ENCODE results near the gene ACSS1.

The ACSS1 gene

DNA sequence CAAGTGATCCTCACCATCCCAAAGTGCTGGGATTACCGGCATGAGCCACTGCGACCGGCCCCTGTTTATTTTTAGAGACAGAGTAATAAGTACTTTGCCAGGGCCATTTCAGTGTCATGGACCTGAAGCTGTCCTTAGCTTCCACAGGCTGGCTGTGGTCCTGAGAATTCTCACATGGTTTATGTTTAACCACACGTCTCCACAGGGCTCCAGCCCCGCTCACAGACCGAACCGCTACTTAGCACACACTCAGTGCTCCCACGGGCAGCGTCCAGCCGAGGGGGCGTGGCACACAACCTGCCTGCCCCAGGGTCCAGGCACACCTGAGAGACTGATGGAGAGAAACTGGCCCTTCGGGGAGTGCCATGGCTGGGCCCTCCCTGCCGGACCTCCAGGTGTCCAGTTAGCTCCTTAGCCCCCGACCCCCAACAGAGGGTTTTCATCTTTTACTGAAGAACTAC lies 11.7 kb downstream of the ACSS1 start:
- no peak for DNase-seq (ENCODE audit: low read depth)

DNA sequence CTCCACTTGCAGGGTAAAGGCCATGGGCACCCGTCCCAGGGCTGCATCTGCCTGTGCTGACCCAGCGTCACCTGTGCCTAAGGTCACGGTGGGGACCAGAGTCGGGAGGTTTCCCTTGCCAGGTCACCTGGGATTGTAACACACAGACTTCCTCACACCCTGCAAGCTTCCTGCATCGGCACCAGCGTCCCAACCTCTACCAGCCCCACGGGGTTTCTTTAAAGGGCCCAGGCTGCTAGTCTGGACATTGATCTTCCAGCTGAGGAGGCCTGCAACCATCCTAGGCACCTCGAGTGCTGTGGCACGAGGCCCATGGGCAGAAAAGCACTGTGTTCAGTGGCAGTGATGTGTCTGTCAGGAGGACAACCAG lies 12.6 kb downstream of the ACSS1 start:
- DNase-seq (ENCODE audit: low read depth): no peak

- DNase-seq (ENCODE audit: low read depth): no peak
Measured at GRCh38 chr20:25044660-25045342, 13.1 kb downstream of the ACSS1 start.

DNA sequence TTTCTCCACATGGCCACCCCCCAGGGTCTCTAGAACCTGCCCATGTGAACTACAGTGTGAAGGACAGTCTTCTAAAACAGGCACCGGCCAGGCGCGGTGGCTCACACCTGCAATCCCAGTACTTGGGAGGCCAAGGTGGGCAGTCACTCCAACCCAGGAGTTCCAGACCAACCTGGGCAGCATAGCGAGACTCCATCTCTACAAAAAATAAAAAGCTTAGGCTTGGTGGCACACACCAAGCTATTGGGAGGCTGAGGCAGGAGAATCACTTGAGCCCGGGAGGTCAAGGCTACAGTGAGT lies 13.7 kb downstream of the ACSS1 start:
- DNase-seq (ENCODE audit: low read depth): no peak

- DNase-seq (ENCODE audit: low read depth): no peak
Measured at GRCh38 chr20:25043499-25044260, 14.3 kb downstream of the ACSS1 start.

- DNase-seq (ENCODE audit: low read depth): peak; percentile 12
Measured at GRCh38 chr20:25042531-25043498, 15.1 kb downstream of the ACSS1 start.

- no peak for DNase-seq (ENCODE audit: low read depth)
Measured at GRCh38 chr20:25041813-25042530, 16.0 kb downstream of the ACSS1 start.

DNA sequence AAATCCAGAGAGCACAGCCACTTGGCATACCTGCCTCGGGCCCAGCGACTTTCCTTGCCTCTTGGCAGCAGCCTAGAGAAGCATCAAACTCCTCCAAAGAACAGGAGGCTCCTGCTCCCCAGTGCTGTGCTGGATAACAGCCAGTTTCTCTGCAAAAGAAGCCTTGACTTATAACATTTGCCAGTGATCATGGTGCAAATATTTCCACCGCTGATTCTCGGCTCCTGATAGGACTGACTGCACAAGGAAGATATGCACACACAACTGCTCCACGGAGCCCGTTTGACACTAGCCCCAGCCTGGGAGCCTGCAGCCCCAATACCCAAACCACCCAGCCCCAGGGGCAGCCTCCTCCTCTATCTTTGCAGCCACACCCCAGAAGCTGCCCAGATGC lies 17.5 kb downstream of the ACSS1 start:
- no peak for DNase-seq (ENCODE audit: low read depth)

- no peak for DNase-seq (ENCODE audit: low read depth)
Measured at GRCh38 chr20:25039697-25040437, 18.1 kb downstream of the ACSS1 start.

DNA sequence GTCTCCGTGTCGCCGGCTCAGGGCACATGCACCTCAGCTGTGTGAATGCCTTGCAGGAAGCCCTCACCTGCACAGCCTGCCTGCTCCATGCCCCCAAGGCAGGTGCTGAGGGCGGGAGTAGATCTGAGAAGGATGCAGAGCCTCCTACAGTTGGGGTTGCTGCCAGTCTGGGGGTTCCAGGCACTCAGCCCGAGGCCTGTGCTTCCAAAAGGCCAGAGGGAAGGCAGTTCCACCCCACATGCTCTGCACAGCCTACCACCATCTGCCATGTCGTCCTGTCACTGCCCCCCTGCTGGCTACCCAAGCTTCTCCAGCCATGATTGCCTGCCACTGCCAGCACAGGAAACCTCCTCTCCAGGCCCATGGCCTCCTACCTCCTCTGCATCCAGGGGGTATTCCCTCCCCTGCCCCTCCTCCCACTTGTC lies 19.3 kb downstream of the ACSS1 start:
- no peak for DNase-seq (ENCODE audit: low read depth)

GRCh38 chr20:25038103-25038410 lies 19.9 kb downstream of the ACSS1 start:
- no peak for DNase-seq (ENCODE audit: low read depth)

DNA sequence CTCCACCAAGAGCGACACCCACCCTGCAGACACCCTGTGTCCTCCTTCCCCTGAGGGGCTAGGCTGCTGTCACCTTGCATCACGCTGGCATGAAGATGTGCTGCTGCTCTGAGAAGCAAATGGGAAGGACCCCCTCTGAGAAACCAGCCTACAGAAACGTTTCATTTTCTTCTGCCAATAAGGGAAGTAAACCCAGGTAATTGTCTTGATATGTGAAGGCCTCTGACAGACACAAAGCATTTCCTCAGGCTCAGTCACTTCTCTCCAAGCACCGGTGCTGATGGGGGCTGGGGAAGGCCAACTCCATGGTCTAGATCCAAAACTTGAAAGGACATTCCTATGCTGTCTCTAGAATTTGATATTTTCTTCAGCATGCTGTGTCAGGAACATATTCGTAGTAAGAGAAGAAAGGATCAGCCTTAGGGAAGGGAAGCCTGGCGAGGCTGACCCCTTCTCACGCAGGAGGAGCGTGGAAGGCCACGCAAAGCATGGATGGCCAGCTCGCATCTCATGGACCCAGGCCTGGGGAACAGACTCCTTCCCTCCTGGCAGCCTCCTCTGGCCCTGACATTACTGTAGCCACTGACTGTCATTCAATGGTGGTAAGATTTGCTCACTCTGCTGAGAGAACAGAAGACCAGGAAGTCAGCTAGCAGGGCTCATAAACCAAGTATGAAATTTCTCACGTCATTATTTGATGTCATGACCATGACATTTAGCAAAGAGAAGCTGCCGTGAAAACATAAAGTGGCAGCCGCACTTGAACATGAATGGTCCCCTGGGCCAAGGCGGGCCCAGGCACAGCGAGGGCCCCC lies 20.4 kb downstream of the ACSS1 start:
- no peak for DNase-seq (ENCODE audit: low read depth)

- DNase-seq (ENCODE audit: low read depth): no peak
Measured at GRCh38 chr20:25036331-25036936, 21.5 kb downstream of the ACSS1 start.

DNA sequence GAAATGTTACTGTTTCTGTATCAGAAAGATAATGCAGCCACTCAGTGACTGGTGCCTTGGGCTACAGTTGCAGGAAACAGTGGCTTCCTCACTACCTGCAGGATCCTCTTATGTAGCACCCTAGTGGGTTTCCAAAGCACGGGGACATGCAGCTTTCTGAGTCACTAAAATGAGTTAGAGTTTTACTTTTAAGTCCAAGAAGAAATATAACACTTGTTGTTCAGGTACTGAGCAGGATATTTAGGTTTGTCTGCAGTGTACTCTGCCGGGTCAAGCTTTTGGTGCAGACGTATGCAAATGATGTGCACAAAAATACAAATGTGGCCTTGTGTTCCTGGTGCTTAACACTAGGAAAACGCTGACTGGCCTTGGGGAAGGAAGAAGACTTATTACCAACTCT lies 22.0 kb downstream of the ACSS1 start:
- DNase-seq (ENCODE audit: low read depth): no peak

DNA sequence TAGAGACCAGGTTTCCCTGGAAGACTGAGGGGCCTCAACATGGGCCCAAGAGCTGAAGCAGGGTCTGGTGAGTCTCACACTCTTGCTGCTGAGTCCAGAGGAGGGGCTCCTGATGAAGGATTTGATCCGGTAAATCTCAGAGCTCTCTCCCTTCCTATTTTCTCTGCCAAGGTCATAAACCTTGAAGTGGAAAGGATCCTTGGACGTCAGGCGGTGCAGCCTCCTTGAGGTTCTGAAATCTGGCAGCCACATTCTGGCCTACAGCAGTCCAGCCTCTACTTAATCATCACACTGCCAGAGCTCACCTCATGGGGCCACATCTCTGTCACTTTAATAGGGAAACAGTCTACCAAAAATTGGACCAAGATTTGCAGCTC lies 24.0 kb downstream of the ACSS1 start:
- DNase-seq (ENCODE audit: low read depth): no peak

GRCh38 chr20:25033265-25033923 lies 24.5 kb downstream of the ACSS1 start:
- no peak for DNase-seq (ENCODE audit: low read depth)

DNA sequence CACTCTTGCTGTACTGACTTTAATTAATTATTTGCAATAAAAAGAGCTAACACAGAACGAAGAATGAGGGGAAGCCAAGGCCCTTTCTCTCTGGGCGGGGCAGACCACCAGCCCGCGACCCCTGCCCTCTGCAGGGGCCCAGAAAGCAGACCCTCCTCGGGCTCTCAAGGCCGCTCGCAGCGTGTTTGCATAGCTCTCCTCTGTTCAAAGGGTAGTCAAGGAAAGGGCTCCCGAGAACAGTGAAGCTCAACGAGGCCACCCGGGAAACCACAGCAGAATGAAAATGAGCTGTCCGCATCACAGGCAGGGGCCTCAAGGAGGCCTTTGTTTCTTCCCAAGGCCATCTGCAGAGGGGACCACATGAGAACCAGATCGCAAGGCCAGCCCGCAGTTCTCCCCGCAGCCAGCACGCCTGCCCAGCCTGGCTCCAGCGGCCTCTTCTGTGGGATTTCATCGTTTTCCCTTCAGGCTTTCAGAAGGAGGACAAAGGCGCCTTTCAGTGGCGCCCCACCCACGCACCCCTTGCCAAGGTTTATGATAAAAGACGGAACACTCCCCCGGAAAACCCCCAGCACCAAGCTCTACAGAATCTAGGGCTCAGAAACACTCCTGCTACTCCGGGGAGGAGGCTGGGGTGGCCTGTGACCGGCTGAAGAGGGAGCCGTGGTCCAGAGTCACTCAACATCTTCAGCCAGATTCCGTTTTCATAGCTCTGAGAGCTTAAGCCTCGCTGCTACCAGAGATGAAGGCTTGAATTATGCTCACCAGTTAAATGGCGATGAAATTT lies 25.3 kb downstream of the ACSS1 start:
- DNase-seq (ENCODE audit: low read depth): no peak

DNA sequence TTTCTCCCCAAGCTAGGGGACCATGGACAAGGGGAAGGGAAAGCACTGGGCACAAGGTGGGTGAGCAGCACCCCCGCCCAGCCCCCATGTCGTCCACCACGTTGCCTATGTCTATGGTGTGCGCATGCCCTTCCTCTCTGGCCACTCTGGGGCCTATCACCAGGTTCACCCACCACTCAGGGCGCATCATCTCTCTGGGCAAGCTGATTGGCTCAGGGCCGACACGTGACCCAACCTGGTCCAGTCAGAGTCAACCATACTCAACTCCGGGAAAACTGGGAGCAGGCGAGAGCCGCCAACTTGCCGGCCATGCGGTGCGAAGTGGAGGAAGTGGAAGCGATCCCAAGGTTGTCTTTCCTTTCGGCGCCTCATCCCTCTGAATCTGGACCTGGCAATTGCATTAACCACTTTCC lies 25.9 kb downstream of the ACSS1 start:
- DNase-seq (ENCODE audit: low read depth): no peak

DNA sequence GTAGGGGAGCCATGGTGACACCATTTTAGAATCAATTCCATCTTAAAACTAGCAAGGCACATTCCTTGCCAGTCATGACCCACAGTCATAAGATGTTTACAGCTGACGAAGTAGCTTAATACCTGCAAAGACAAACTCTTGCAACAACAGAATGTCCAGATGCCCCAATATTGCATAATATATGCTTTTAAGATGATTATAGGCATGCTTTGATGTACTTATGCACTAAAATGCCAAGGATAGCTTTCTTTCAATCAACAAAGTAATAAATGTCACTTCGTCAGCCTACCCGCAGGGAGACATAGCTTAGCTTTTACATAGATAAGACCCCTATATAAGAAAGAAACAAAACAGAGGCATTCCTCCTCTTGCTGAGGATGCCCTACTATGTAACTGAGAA lies 26.7 kb downstream of the ACSS1 start:
- DNase-seq (ENCODE audit: low read depth): no peak
